Glutamatergic neuron (in vitro differentiated cells): Measurements from ENCODE around the gene INTS6. TPM values are rescaled to one million over a fixed set of nuclear protein-coding genes. Genes with fewer than 3 reads are reported as not detected.

Experiments
- DNase-seq: peaks from one replicate; pipeline ENCODE4 v3.0.0; 2022
- H3K27ac Mint-ChIP-seq: one replicate; pipeline ENCODE4 v1.8.0; 2020; ENCODE audit warnings: mild to moderate bottlenecking, mixed read lengths, inconsistent platforms; ENCODE audit not compliant: unreplicated experiment
- H3K27me3 Mint-ChIP-seq: one replicate; pipeline ENCODE4 v1.8.0; 2020; ENCODE audit warnings: mild to moderate bottlenecking, moderate library complexity, mixed read lengths, inconsistent platforms; ENCODE audit not compliant: unreplicated experiment
- H3K36me3 Mint-ChIP-seq: one replicate; pipeline ENCODE4 v1.8.0; 2020; ENCODE audit warnings: mild to moderate bottlenecking, mixed read lengths, inconsistent platforms; ENCODE audit not compliant: unreplicated experiment
- H3K4me1 Mint-ChIP-seq: one replicate; pipeline ENCODE4 v1.8.0; 2020; ENCODE audit warnings: mild to moderate bottlenecking, low read depth, mixed read lengths, inconsistent platforms; ENCODE audit not compliant: unreplicated experiment
- H3K4me3 Mint-ChIP-seq: one replicate; pipeline ENCODE4 v1.8.0; 2020; ENCODE audit warnings: mild to moderate bottlenecking, mixed read lengths, inconsistent platforms; ENCODE audit not compliant: unreplicated experiment
- H3K9me3 Mint-ChIP-seq: one replicate; pipeline ENCODE4 v1.8.0; 2020; ENCODE audit warnings: mild to moderate bottlenecking, moderate library complexity, mixed read lengths, inconsistent platforms; ENCODE audit not compliant: unreplicated experiment
- CTCF ChIP-seq: fragments of 200-600 bp; sonication (generic); IDR thresholded peaks from one replicate; pipeline ENCODE4 v1.5.0; 2021; ENCODE audit not compliant: partially characterized antibody, unreplicated experiment
- total RNA-seq: library from RNA; stranded (reverse); fragmentation: NEBNext Ultra II Directional; extraction: Animal tissue kit (Norgen Biotek cat#: 25700); gene quantifications from one replicate; pipeline ENCODE4 v1.2.1, GENCODE V29; 2021; ENCODE audit not compliant: unreplicated experiment

Gene INTS6
- total RNA-seq, 1 donor from 2014 or later, result 35.6 TPM

DNA sequence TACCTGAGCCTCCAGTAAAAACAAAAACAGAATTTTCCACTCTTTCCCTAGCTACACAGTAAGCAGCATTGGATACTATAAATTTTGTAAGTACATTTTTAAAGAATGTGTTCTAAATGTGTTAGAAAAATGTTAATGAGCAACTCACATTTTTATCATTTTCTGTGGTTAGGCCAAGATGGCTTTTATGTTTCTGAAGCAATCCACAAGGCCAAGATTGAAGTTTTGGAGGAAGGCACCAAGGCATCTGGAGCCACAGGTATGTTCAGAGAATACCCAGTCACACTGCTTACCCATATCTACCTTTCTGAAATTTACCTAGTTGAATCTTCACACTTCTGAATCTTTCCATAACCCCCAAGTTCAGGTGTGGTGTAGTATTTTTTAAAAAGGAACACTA, 91.7 kb downstream of the INTS6 start:
- Mint-ChIP-seq H3K27me3 (no peaks in the 10 kb centered on the region), H3K27ac (no peak overlapping the region), H3K9me3 (no peaks in the 10 kb centered on the region), H3K36me3 (no peaks in the 10 kb centered on the region), H3K4me1 (peaks cover 4% of the 10 kb centered on the region), H3K4me3 (no peak overlapping the region)
- no peak for DNase-seq
- no peak for TF ChIP-seq CTCF

GRCh38 chr13:51360489-51360888, 92.3 kb downstream of the INTS6 start:
- Mint-ChIP-seq H3K4me3 (no peak overlapping the region), H3K36me3 (no peaks in the 10 kb centered on the region), H3K9me3 (no peaks in the 10 kb centered on the region), H3K27ac (no peak overlapping the region), H3K27me3 (no peaks in the 10 kb centered on the region), H3K4me1 (peaks cover 4% of the 10 kb centered on the region)
- no peak for TF ChIP-seq CTCF
- DNase-seq, result no peak

- no peak for TF ChIP-seq CTCF
- Mint-ChIP-seq H3K4me1 (peaks cover 4% of the 10 kb centered on the region), H3K9me3 (no peaks in the 10 kb centered on the region), H3K4me3 (no peak overlapping the region), H3K27ac (no peak overlapping the region), H3K27me3 (no peaks in the 10 kb centered on the region), H3K36me3 (no peaks in the 10 kb centered on the region)
- DNase-seq, result no peak
Observed at GRCh38 chr13:51359352-51359751, 93.5 kb downstream of the INTS6 start.

DNA sequence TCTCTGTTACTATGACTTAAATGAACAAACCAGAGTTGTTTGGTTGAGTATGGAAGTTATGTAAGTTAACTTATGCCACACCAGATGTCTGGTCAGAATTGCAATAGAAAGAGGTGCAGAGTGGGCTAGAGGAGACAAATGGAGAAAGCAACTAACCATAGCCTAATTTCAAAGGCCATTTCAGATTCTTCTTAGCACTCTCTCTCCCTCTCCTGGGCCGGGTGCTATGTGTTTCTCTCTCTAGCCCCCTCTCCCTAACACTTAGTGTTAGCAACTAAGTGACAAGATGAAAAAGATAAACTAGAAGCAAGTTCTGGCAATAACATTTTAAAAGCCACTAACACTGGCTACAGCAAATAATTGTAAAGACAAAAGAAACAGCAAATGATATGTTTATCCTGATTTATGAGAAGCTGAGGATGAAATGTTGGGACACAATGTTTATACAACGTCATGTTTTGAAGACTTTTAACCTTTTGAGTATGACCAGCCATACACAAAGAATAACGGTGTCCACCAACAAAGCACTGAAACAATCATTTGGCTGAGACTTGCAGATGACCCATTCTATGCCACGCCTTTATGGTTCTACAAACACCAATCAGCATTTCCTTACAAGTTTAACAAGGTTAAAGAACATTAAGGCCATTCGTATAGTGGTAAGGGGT, 94.8 kb downstream of the INTS6 start:
- Mint-ChIP-seq H3K27ac (no peak overlapping the region), H3K9me3 (no peaks in the 10 kb centered on the region), H3K4me3 (no peak overlapping the region), H3K4me1 (peaks cover 4% of the 10 kb centered on the region), H3K27me3 (no peaks in the 10 kb centered on the region), H3K36me3 (no peaks in the 10 kb centered on the region)
- TF ChIP-seq CTCF, result no peak
- DNase-seq, result no peak

- DNase-seq, result no peak
- Mint-ChIP-seq H3K27ac (no peak overlapping the region), H3K36me3 (no peaks in the 10 kb centered on the region), H3K9me3 (no peaks in the 10 kb centered on the region), H3K27me3 (no peaks in the 10 kb centered on the region), H3K4me1 (peaks cover 4% of the 10 kb centered on the region), H3K4me3 (no peak overlapping the region)
- TF ChIP-seq CTCF, result no peak
Observed at GRCh38 chr13:51355217-51355616, 97.6 kb downstream of the INTS6 start.
